Neural crest cell (in vitro differentiated cells): ENCODE data around the gene MRPL17. TPM values are rescaled to one million over a fixed set of nuclear protein-coding genes. Genes with fewer than 3 reads are reported as not detected.

ENCODE experiments used
- DNase-seq: peaks from one replicate; pipeline ENCODE4 v3.0.0; 2021; ENCODE audit warnings: low read depth, mixed read lengths, low spot score
- H3K27ac Mint-ChIP-seq: one replicate; pipeline ENCODE4 v1.8.0; 2021; ENCODE audit warnings: mild to moderate bottlenecking, mixed read lengths; ENCODE audit not compliant: unreplicated experiment
- H3K27me3 Mint-ChIP-seq: 2 replicates; pipeline ENCODE4 v1.8.0; 2021; ENCODE audit warnings: low read depth, mild to moderate bottlenecking, mixed read lengths
- H3K36me3 Mint-ChIP-seq: 2 replicates; pipeline ENCODE4 v1.8.0; 2021; ENCODE audit warnings: low read depth, mild to moderate bottlenecking, mixed read lengths
- H3K4me1 Mint-ChIP-seq: 2 replicates; pipeline ENCODE4 v1.8.0; 2021; ENCODE audit warnings: mixed read lengths
- H3K4me3 Mint-ChIP-seq: one replicate; pipeline ENCODE4 v1.8.0; 2021; ENCODE audit warnings: mild to moderate bottlenecking, mixed read lengths
- H3K9me3 Mint-ChIP-seq: 2 replicates; pipeline ENCODE4 v1.8.0; 2021; ENCODE audit warnings: mixed read lengths
- CTCF ChIP-seq: fragments of 200-600 bp; sonication (generic); conservative IDR thresholded peaks from 2 replicates; pipeline ENCODE4 v1.5.0; 2021; ENCODE audit warnings: antibody characterized with exemption, mild to moderate bottlenecking
- total RNA-seq: library from RNA; stranded (reverse); gene quantifications from 2 replicates; pipeline ENCODE4 v1.2.1, GENCODE V29; 2021

The MRPL17 gene
- total RNA-seq, 1 donor from 2014 or later = 58.9 TPM

- Mint-ChIP-seq H3K9me3 (no peaks in the 10 kb centered on the region), H3K4me3 (no peak overlapping the region), H3K4me1 (peaks cover 18% of the 10 kb centered on the region), H3K27ac (no peak overlapping the region), H3K27me3 (no peaks in the 10 kb centered on the region), H3K36me3 (peaks cover 20% of the 10 kb centered on the region)
- DNase-seq = no peak
- TF ChIP-seq CTCF = no peak
These were observed 6.1 kb downstream of the MRPL17 start for GRCh38 chr11:6677018-6677417.

- Mint-ChIP-seq H3K27me3 (no peaks in the 10 kb centered on the region), H3K9me3 (no peaks in the 10 kb centered on the region), H3K4me1 (peaks cover 9% of the 10 kb centered on the region)
These were observed 8.3 kb downstream of the MRPL17 start for GRCh38 chr11:6674862-6675261.

GRCh38 chr11:6674219-6674597 lies 8.9 kb downstream of the MRPL17 start:
- TF ChIP-seq CTCF = no peak
- DNase-seq = no peak
- Mint-ChIP-seq H3K27me3 (no peaks in the 10 kb centered on the region), H3K4me3 (no peak overlapping the region), H3K36me3 (peaks cover 10% of the 10 kb centered on the region), H3K27ac (no peak overlapping the region), H3K9me3 (no peaks in the 10 kb centered on the region), H3K4me1 (peaks cover 6% of the 10 kb centered on the region)

More at GRCh38 chr11:6674862-6675261, 8.3 kb downstream of the MRPL17 start:
- TF ChIP-seq CTCF = no peak
- H3K27ac Mint-ChIP-seq = no peak overlapping the region
- peaks cover 15% of the 10 kb centered on the region for H3K36me3 Mint-ChIP-seq
- DNase-seq = no peak
- H3K4me3 Mint-ChIP-seq = no peak overlapping the region

GRCh38 chr11:6673523-6674218 lies 9.5 kb downstream of the MRPL17 start:
- Mint-ChIP-seq H3K27ac (no peak overlapping the region), H3K27me3 (no peaks in the 10 kb centered on the region), H3K36me3 (peaks cover 7% of the 10 kb centered on the region), H3K4me1 (peaks cover 4% of the 10 kb centered on the region), H3K4me3 (no peak overlapping the region), H3K9me3 (no peaks in the 10 kb centered on the region)
- TF ChIP-seq CTCF = no peak
- DNase-seq = no peak

- peaks cover 4% of the 10 kb centered on the region for H3K4me1 Mint-ChIP-seq
- H3K4me3 Mint-ChIP-seq = no peak overlapping the region
- no peak for TF ChIP-seq CTCF
- no peak for DNase-seq
- H3K27ac Mint-ChIP-seq = no peak overlapping the region
- peaks cover 7% of the 10 kb centered on the region for H3K36me3 Mint-ChIP-seq
- no peaks in the 10 kb centered on the region for H3K27me3 Mint-ChIP-seq
- peaks cover under 1% of the 10 kb centered on the region for H3K9me3 Mint-ChIP-seq
These were observed 11.1 kb downstream of the MRPL17 start for GRCh38 chr11:6671991-6672390.
